IMR-90 (cell line): ENCODE data around the gene JMJD1C. TPM values are rescaled to one million over a fixed set of nuclear protein-coding genes. Genes with fewer than 3 reads are reported as not detected.

Experiments
- ATAC-seq: fragments of 200-7000 bp; cut with Tn5 transposase; 2 replicates; pipeline ENCODE4 v1.9.1; 2020; ENCODE audit warnings: low read depth, mild to moderate bottlenecking, moderate library complexity
- BruUV-seq: library from RNA; stranded (reverse); fragments of 400-500 nt; replicated peaks from 2 replicates; lab custom pipeline; 2021; lab: Mats Ljungman, UMichigan
- CTCF ChIA-PET: fragments of 300-600 bp; formaldehyde crosslinking; extraction: SDS; loops from one replicate; lab custom pipeline; 2021; ENCODE audit warnings: antibody characterized with exemption; lab: Yijun Ruan, JAX
- POLR2A ChIA-PET: fragments of 300-600 bp; sonication (Branson Sonifier 250); formaldehyde crosslinking; loops from one replicate; lab custom pipeline; 2022; ENCODE audit warnings: antibody characterized with exemption; ENCODE audit not compliant: unreplicated experiment; lab: Charles Lee
- DNase-seq: peaks from one replicate; pipeline ENCODE4 v3.0.0; 2013
- H2AFZ ChIP-seq: replicated peaks from 2 replicates; pipeline ENCODE3; 2013; ENCODE audit warnings: low read length, mild to moderate bottlenecking; ENCODE audit not compliant: poor library complexity
- H2AK5ac ChIP-seq: 2 replicates; pipeline ENCODE4 v1.6.1; 2013; ENCODE audit warnings: low read depth, low read length, inconsistent platforms
- H2AK9ac ChIP-seq: replicated peaks from 2 replicates; pipeline ENCODE3; 2013; ENCODE audit warnings: mild to moderate bottlenecking, low read depth, low read length, moderate library complexity; ENCODE audit not compliant: poor library complexity
- H2BK120ac ChIP-seq: 2 replicates; pipeline ENCODE4 v1.6.1; 2013; ENCODE audit warnings: low read depth, low read length, inconsistent platforms
- H2BK15ac ChIP-seq: 3 replicates; pipeline ENCODE4 v1.6.1; 2013; ENCODE audit warnings: low read depth, low read length, inconsistent platforms
- H2BK20ac ChIP-seq: 2 replicates; pipeline ENCODE4 v1.6.1; 2013; ENCODE audit warnings: low read depth, mild to moderate bottlenecking, inconsistent platforms, low read length, moderate library complexity
- H2BK5ac ChIP-seq: 2 replicates; pipeline ENCODE4 v1.6.1; 2013; ENCODE audit warnings: mild to moderate bottlenecking, low read depth, low read length, inconsistent platforms; ENCODE audit not compliant: poor library complexity, severe bottlenecking
- H3K14ac ChIP-seq: replicated peaks from 2 replicates; pipeline ENCODE4 v1.6.1; 2013; ENCODE audit warnings: low read depth, low read length, inconsistent platforms
- H3K18ac ChIP-seq: 2 replicates; pipeline ENCODE4 v1.6.1; 2013; ENCODE audit warnings: low read depth, low read length, control low read depth
- H3K23ac ChIP-seq: 2 replicates; pipeline ENCODE4 v1.6.1; 2013; ENCODE audit warnings: low read depth, low read length, inconsistent platforms
- H3K27ac ChIP-seq: 2 replicates; pipeline ENCODE4 v1.5.1; 2013; ENCODE audit warnings: mild to moderate bottlenecking, control low read depth, low read length; ENCODE audit not compliant: insufficient read depth
- H3K27me3 ChIP-seq: 2 replicates; pipeline ENCODE4 v1.6.1; 2013; ENCODE audit warnings: low read length; ENCODE audit not compliant: control insufficient read depth, insufficient read depth
- H3K36me3 ChIP-seq: 2 replicates; pipeline ENCODE4 v1.6.1; 2013; ENCODE audit warnings: low read length, mixed read lengths; ENCODE audit not compliant: control insufficient read depth, insufficient read depth
- H3K4ac ChIP-seq: 2 replicates; pipeline ENCODE4 v1.6.1; 2013; ENCODE audit warnings: low read depth, low read length, inconsistent platforms
- H3K4me1 ChIP-seq: 2 replicates; pipeline ENCODE4 v1.6.1; 2013; ENCODE audit warnings: low read length, mixed read lengths; ENCODE audit not compliant: control insufficient read depth, insufficient read depth
- H3K4me2 ChIP-seq: 2 replicates; pipeline ENCODE4 v1.6.1; 2013; ENCODE audit warnings: low read depth, mild to moderate bottlenecking, control low read depth, low read length, moderate library complexity
- H3K4me3 ChIP-seq: 2 replicates; pipeline ENCODE4 v1.5.1; 2013; ENCODE audit warnings: low read depth, mild to moderate bottlenecking, control low read depth, low read length, moderate library complexity; ENCODE audit not compliant: insufficient read depth
- H3K56ac ChIP-seq: 2 replicates; pipeline ENCODE4 v1.6.1; 2013; ENCODE audit warnings: low read length, inconsistent platforms; ENCODE audit not compliant: insufficient read depth; ENCODE audit errors: extremely low read depth
- H3K79me1 ChIP-seq, 2 experiments: 2 replicates each; pipeline ENCODE4 v1.6.1; 2013; ENCODE audit warnings: low read length in 2 of 2, inconsistent platforms in 1 of 2, low read depth in 1 of 2
- H3K9ac ChIP-seq: 2 replicates; pipeline ENCODE4 v1.6.1; 2013; ENCODE audit warnings: low read depth, low read length, control low read depth
- H3K9me1 ChIP-seq: 2 replicates; pipeline ENCODE4 v1.6.1; 2013; ENCODE audit warnings: low read length, inconsistent platforms; ENCODE audit not compliant: insufficient read depth
- H3K9me3 ChIP-seq: 2 replicates; pipeline ENCODE4 v1.6.1; 2013; ENCODE audit warnings: low read length; ENCODE audit not compliant: control insufficient read depth, insufficient read depth
- H4K20me1 ChIP-seq: 2 replicates; pipeline ENCODE4 v1.6.1; 2013; ENCODE audit warnings: low read length, inconsistent platforms; ENCODE audit not compliant: insufficient read depth
- H4K5ac ChIP-seq: 2 replicates; pipeline ENCODE4 v1.6.1; 2013; ENCODE audit warnings: mild to moderate bottlenecking, low read depth, low read length, control low read depth
- H4K8ac ChIP-seq, 2 experiments: 2 replicates each; pipeline ENCODE4 v1.6.1; 2013; ENCODE audit warnings: low read depth in 2 of 2, low read length in 2 of 2, control low read depth in 1 of 2, inconsistent platforms in 1 of 2
- H4K91ac ChIP-seq: 2 replicates; pipeline ENCODE4 v1.6.1; 2013; ENCODE audit warnings: low read depth, low read length, inconsistent platforms; ENCODE audit not compliant: insufficient read depth
- BHLHE40 ChIP-seq: fragments of 150-350 bp; IDR thresholded peaks from 2 replicates; pipeline ENCODE4 v1.6.1; 2016; ENCODE audit warnings: mild to moderate bottlenecking, low read depth, low read length
- CEBPB ChIP-seq: IDR thresholded peaks from 2 replicates; pipeline ENCODE4 v1.6.1; 2012; ENCODE audit warnings: low read depth, low read length, improper control_type of control experiment
- CHD1 ChIP-seq: IDR thresholded peaks from 2 replicates; pipeline ENCODE4 v1.6.1; 2012; ENCODE audit warnings: low read depth, low read length, improper control_type of control experiment
- CTCF ChIP-seq: conservative IDR thresholded peaks from 2 replicates; pipeline ENCODE4 v1.5.1; 2012; ENCODE audit warnings: mild to moderate bottlenecking, low read depth, low read length, improper control_type of control experiment
- FOS ChIP-seq: fragments of 150-350 bp; IDR thresholded peaks from 2 replicates; pipeline ENCODE4 v1.6.1; 2016; ENCODE audit warnings: low read depth, low read length
- MAFK ChIP-seq: IDR thresholded peaks from 2 replicates; pipeline ENCODE4 v1.6.1; 2012; ENCODE audit warnings: low read depth, low read length, improper control_type of control experiment
- MAZ ChIP-seq: IDR thresholded peaks from 2 replicates; pipeline ENCODE4 v1.6.1; 2012; ENCODE audit warnings: low read depth, mild to moderate bottlenecking, low read length, improper control_type of control experiment, moderate library complexity, borderline replicate concordance
- MXI1 ChIP-seq: IDR thresholded peaks from 2 replicates; pipeline ENCODE4 v1.6.1; 2012; ENCODE audit warnings: low read depth, mild to moderate bottlenecking, low read length, moderate library complexity, borderline replicate concordance
- NFE2L2 ChIP-seq: fragments of 150-350 bp; IDR thresholded peaks from 2 replicates; pipeline ENCODE4 v1.6.1; 2016; ENCODE audit warnings: low read depth, mild to moderate bottlenecking, low read length
- POLR2A ChIP-seq: IDR thresholded peaks from 2 replicates; pipeline ENCODE4 v1.6.1; 2012; ENCODE audit warnings: mild to moderate bottlenecking, low read depth, low read length
- RAD21 ChIP-seq: IDR thresholded peaks from 2 replicates; pipeline ENCODE4 v1.6.1; 2012; ENCODE audit warnings: low read length, improper control_type of control experiment
- RCOR1 ChIP-seq: IDR thresholded peaks from 2 replicates; pipeline ENCODE4 v1.6.1; 2012; ENCODE audit warnings: mild to moderate bottlenecking, low read length, improper control_type of control experiment; ENCODE audit not compliant: insufficient replicate concordance
- RFX5 ChIP-seq: IDR thresholded peaks from 2 replicates; pipeline ENCODE4 v1.8.0; 2012; ENCODE audit warnings: low read depth, mild to moderate bottlenecking, low read length, moderate library complexity
- SMC3 ChIP-seq: fragments of 150-350 bp; IDR thresholded peaks from 2 replicates; pipeline ENCODE4 v1.6.1; 2016; ENCODE audit warnings: low read depth, mild to moderate bottlenecking, antibody characterized with exemption, low read length, moderate library complexity
- USF2 ChIP-seq: fragments of 150-350 bp; IDR thresholded peaks from 2 replicates; pipeline ENCODE4 v1.6.1; 2017; ENCODE audit warnings: mild to moderate bottlenecking, antibody characterized with exemption, low read length, low read depth
- WGBS, 2 experiments: methylation state at CpG; one replicate each; pipeline versions ENCODE4 v1.1.5 to v1.1.7; 2013; ENCODE audit warnings: missing lambda C conversion rate in 2 of 2; ENCODE audit not compliant: insufficient read length in 1 of 2; ENCODE audit errors: extremely low coverage in 2 of 2; 5-methylcytosine and 5-hydroxymethylcytosine counted together
- dilution Hi-C: fragments of 300-500 bp; cut with HindIII; formaldehyde crosslinking; loops from one replicate; pipeline ENCODE4 v1.14.3; 2018; ENCODE audit warnings: low sequenced_read_pairs; ENCODE audit not compliant: unreplicated experiment
- in situ Hi-C: fragments of 300-500 bp; cut with MboI; formaldehyde crosslinking; loops from 3 replicates; pipeline ENCODE4 v1.14.3; 2019; ENCODE audit warnings: low sequenced_read_pairs, inconsistent platforms, mixed read lengths
- intact Hi-C: fragments of 100-400 bp; cut with micrococcal nuclease; formaldehyde crosslinking; loops from 2 replicates; pipeline ENCODE4 v1.10.0; 2022
- polyA plus RNA-seq, 3 experiments: library from polyadenylated mRNA; depleted of rRNA; stranded (reverse); fragments of >200 nt; gene quantifications; 2 replicates each; pipeline ENCODE4 v1.2.3, GENCODE V29; 2012; ENCODE audit warnings: low replicate concordance in 1 of 3
- total RNA-seq: library from RNA; depleted of rRNA; stranded (reverse); fragments of >200 nt; gene quantifications from 2 replicates; pipeline ENCODE4 v1.2.3, GENCODE V29; 2012

JMJD1C gene
- total and polyA plus RNA-seq, 2 of the 4 experiments (the other 2 are of a cell fraction), result 15.6 to 96.8 TPM

GRCh38 chr10:63481815-63482421 is 16.1 kb upstream of the JMJD1C start:
- Histone ChIP-seq H2BK5ac (no peak overlapping the region), H2BK120ac (no peak overlapping the region), H3K4me1 (no peaks in the 10 kb centered on the region), H3K14ac (peak overlapping the region; percentile 52), H3K23ac (peak overlapping the region; percentile 79; the same call in 1 of the 2 replicates), H4K5ac (no peak overlapping the region; the same call in 1 of the 2 replicates), H3K36me3 (0 out of 2 replicates have a peak, but pooled peaks cover 1% of the 10 kb centered on the region), H3K4ac (no peak overlapping the region), H3K9ac (no peak overlapping the region; the same call in 1 of the 2 replicates), H3K4me2 (peak overlapping the region; percentile 71), H4K8ac (no peak overlapping the region; a peak in 1 of 4 replicates), H2AFZ (no peak overlapping the region), H3K27ac (no peak overlapping the region), H3K18ac (no peak overlapping the region), H3K79me1 (peaks cover 39 to 49% of the 10 kb centered on the region in 2 experiments), H4K20me1 (peaks cover 24% of the 10 kb centered on the region; the same call in 1 of the 2 replicates), H3K9me3 (no peaks in the 10 kb centered on the region), H3K56ac (no peak overlapping the region), H2BK15ac (no peak overlapping the region), H2BK20ac (no peak overlapping the region), H3K27me3 (no peaks in the 10 kb centered on the region), H2AK9ac (no peak overlapping the region), H2AK5ac (no peak overlapping the region), H3K9me1 (peaks cover 9% of the 10 kb centered on the region; the same call in 1 of the 2 replicates), H3K4me3 (no peak overlapping the region), H4K91ac (no peak overlapping the region)
- no TSS peak for BruUV-seq
- WGBS, 2 experiments, result no CpG with 5 or more reads among the region's 6 CpGs
- CTCF ChIA-PET, result no interaction called here
- ATAC-seq (no peak), DNase-seq (peak; percentile 30)
- no peak for TF ChIP-seq BHLHE40
- TF ChIP-seq CEBPB, result no peak
- TF ChIP-seq RCOR1, result no peak
- no peak for TF ChIP-seq CHD1
- TF ChIP-seq POLR2A, result no peak
- no peak for TF ChIP-seq MAFK
- TF ChIP-seq FOS, result no peak
- TF ChIP-seq MAZ, result no peak
- no peak for TF ChIP-seq MXI1
- no peak for TF ChIP-seq RAD21
- TF ChIP-seq RFX5, result no peak
- no peak for TF ChIP-seq USF2
- no peak for TF ChIP-seq CTCF
- no peak for TF ChIP-seq NFE2L2
- TF ChIP-seq SMC3, result no peak
- in situ Hi-C loops (no loop called here), intact Hi-C loops (no loop called here), dilution Hi-C loops (no loop called here)
- POLR2A ChIA-PET, result no interaction called here
